ACC112 (cell line): ENCODE data around the gene RBFOX1.

Experiments
- H2AFZ ChIP-seq: fragments of 200-600 bp; sonication (generic); one replicate; pipeline ENCODE4 v1.6.0; 2017; ENCODE audit warnings: antibody characterized with exemption, low read length; ENCODE audit not compliant: unreplicated experiment
- H3K27ac ChIP-seq: fragments of 200-600 bp; sonication (generic); 2 replicates; pipeline ENCODE4 v1.5.1; 2014; ENCODE audit warnings: low read depth, mild to moderate bottlenecking, antibody characterized with exemption, low read length, moderate library complexity
- H3K27me3 ChIP-seq: fragments of 200-600 bp; sonication (generic); 2 replicates; pipeline ENCODE4 v1.6.1; 2014; ENCODE audit warnings: mild to moderate bottlenecking, antibody characterized with exemption, low read length, moderate library complexity, mixed read lengths; ENCODE audit not compliant: insufficient read depth
- H3K36me3 ChIP-seq: fragments of 200-600 bp; sonication (generic); 2 replicates; pipeline ENCODE4 v1.6.1; 2016; ENCODE audit warnings: mild to moderate bottlenecking, antibody characterized with exemption, low read length, moderate library complexity, mixed read lengths; ENCODE audit not compliant: insufficient read depth
- H3K4me1 ChIP-seq: fragments of 200-600 bp; sonication (generic); one replicate; pipeline ENCODE4 v1.6.1; 2016; ENCODE audit warnings: low read length, mixed read lengths; ENCODE audit not compliant: insufficient read depth, unreplicated experiment, control insufficient read depth
- H3K4me3 ChIP-seq: fragments of 200-600 bp; sonication (generic); 2 replicates; pipeline ENCODE4 v1.5.1; 2014; ENCODE audit warnings: mild to moderate bottlenecking, low read depth, low read length
- H3K79me2 ChIP-seq: fragments of 200-600 bp; sonication (generic); one replicate; pipeline ENCODE4 v1.6.0; 2016; ENCODE audit warnings: low read length; ENCODE audit not compliant: control insufficient read depth, unreplicated experiment, insufficient read depth

Gene RBFOX1

GRCh38 chr16:7518158-7518557, 185.5 kb downstream of the RBFOX1 start:
- Histone ChIP-seq H3K4me1 (no peaks in the 10 kb centered on the region), H3K36me3 (no peaks in the 10 kb centered on the region), H3K27me3 (no peaks in the 10 kb centered on the region), H2AFZ (no peak overlapping the region), H3K4me3 (no peak overlapping the region), H3K27ac (no peak overlapping the region), H3K79me2 (no peaks in the 10 kb centered on the region)

- H3K4me1 ChIP-seq: no peaks in the 10 kb centered on the region
- no peak overlapping the region for H2AFZ ChIP-seq
- no peak overlapping the region for H3K27ac ChIP-seq
- H3K79me2 ChIP-seq: no peaks in the 10 kb centered on the region
- H3K4me3 ChIP-seq: no peak overlapping the region
- H3K36me3 ChIP-seq: no peaks in the 10 kb centered on the region
- no peaks in the 10 kb centered on the region for H3K27me3 ChIP-seq
Measured at GRCh38 chr16:7521834-7522233, 189.2 kb downstream of the RBFOX1 start.

GRCh38 chr16:7524419-7524818, 191.8 kb downstream of the RBFOX1 start:
- no peak overlapping the region for H3K27ac ChIP-seq

GRCh38 chr16:7526736-7527135, 194.1 kb downstream of the RBFOX1 start:
- Histone ChIP-seq H3K36me3 (no peaks in the 10 kb centered on the region), H3K27me3 (no peaks in the 10 kb centered on the region), H3K79me2 (no peaks in the 10 kb centered on the region), H2AFZ (no peak overlapping the region), H3K4me3 (no peak overlapping the region), H3K27ac (no peak overlapping the region), H3K4me1 (no peaks in the 10 kb centered on the region)

More at GRCh38 chr16:7524419-7524818, 191.8 kb downstream of the RBFOX1 start:
- Histone ChIP-seq H3K79me2 (no peaks in the 10 kb centered on the region), H3K27me3 (no peaks in the 10 kb centered on the region), H3K4me1 (no peaks in the 10 kb centered on the region), H3K4me3 (no peak overlapping the region), H3K36me3 (no peaks in the 10 kb centered on the region), H2AFZ (no peak overlapping the region)

GRCh38 chr16:7532534-7532933, 199.9 kb downstream of the RBFOX1 start:
- no peaks in the 10 kb centered on the region for H3K27me3 ChIP-seq
- H2AFZ ChIP-seq: no peak overlapping the region
- no peak overlapping the region for H3K27ac ChIP-seq
- no peaks in the 10 kb centered on the region for H3K36me3 ChIP-seq
- H3K4me1 ChIP-seq: no peaks in the 10 kb centered on the region
- no peaks in the 10 kb centered on the region for H3K79me2 ChIP-seq
- no peak overlapping the region for H3K4me3 ChIP-seq

- H2AFZ ChIP-seq: no peak overlapping the region
- H3K4me1 ChIP-seq: no peaks in the 10 kb centered on the region
- H3K4me3 ChIP-seq: no peak overlapping the region
- no peak overlapping the region for H3K27ac ChIP-seq
- H3K36me3 ChIP-seq: no peaks in the 10 kb centered on the region
- H3K79me2 ChIP-seq: no peaks in the 10 kb centered on the region
- H3K27me3 ChIP-seq: no peaks in the 10 kb centered on the region
Measured at GRCh38 chr16:7534749-7535148, 202.1 kb downstream of the RBFOX1 start.

GRCh38 chr16:7541026-7541425, 208.4 kb downstream of the RBFOX1 start:
- no peaks in the 10 kb centered on the region for H3K36me3 ChIP-seq

GRCh38 chr16:7545251-7545650, 212.6 kb downstream of the RBFOX1 start:
- Histone ChIP-seq H3K79me2 (no peaks in the 10 kb centered on the region), H2AFZ (no peak overlapping the region), H3K27me3 (no peaks in the 10 kb centered on the region), H3K4me1 (no peaks in the 10 kb centered on the region), H3K36me3 (no peaks in the 10 kb centered on the region), H3K27ac (no peak overlapping the region), H3K4me3 (no peak overlapping the region)

More at GRCh38 chr16:7541026-7541425, 208.4 kb downstream of the RBFOX1 start:
- Histone ChIP-seq H3K4me1 (no peaks in the 10 kb centered on the region), H3K27ac (no peak overlapping the region), H3K4me3 (no peak overlapping the region), H3K27me3 (no peaks in the 10 kb centered on the region), H2AFZ (no peak overlapping the region), H3K79me2 (no peaks in the 10 kb centered on the region)

- H3K4me1 ChIP-seq: no peaks in the 10 kb centered on the region
- H3K79me2 ChIP-seq: no peaks in the 10 kb centered on the region
- no peak overlapping the region for H3K4me3 ChIP-seq
- no peak overlapping the region for H3K27ac ChIP-seq
- H3K36me3 ChIP-seq: no peaks in the 10 kb centered on the region
- no peak overlapping the region for H2AFZ ChIP-seq
- H3K27me3 ChIP-seq: no peaks in the 10 kb centered on the region
Measured at GRCh38 chr16:7546948-7547347, 214.3 kb downstream of the RBFOX1 start.

GRCh38 chr16:7547736-7548135, 215.1 kb downstream of the RBFOX1 start:
- Histone ChIP-seq H3K4me1 (no peaks in the 10 kb centered on the region), H3K36me3 (no peaks in the 10 kb centered on the region), H3K27ac (no peak overlapping the region), H3K79me2 (no peaks in the 10 kb centered on the region), H2AFZ (no peak overlapping the region), H3K4me3 (no peak overlapping the region), H3K27me3 (no peaks in the 10 kb centered on the region)

GRCh38 chr16:7548796-7549318, 216.2 kb downstream of the RBFOX1 start:
- Histone ChIP-seq H2AFZ (no peak overlapping the region), H3K79me2 (no peaks in the 10 kb centered on the region), H3K4me3 (no peak overlapping the region), H3K27me3 (no peaks in the 10 kb centered on the region), H3K36me3 (no peaks in the 10 kb centered on the region), H3K4me1 (no peaks in the 10 kb centered on the region), H3K27ac (no peak overlapping the region)
